NT2/D1 (cell line): ENCODE data around the gene ITGAL.

Experiments used
- DNase-seq: peaks from one replicate; pipeline ENCODE4 v3.0.0-alpha.2; 2011; ENCODE audit warnings: low read depth, low spot score
- H3K27me3 ChIP-seq: 2 replicates; pipeline ENCODE4 v1.6.0; 2011; ENCODE audit warnings: mild to moderate bottlenecking; ENCODE audit not compliant: insufficient read length, insufficient read depth
- H3K36me3 ChIP-seq: 2 replicates; pipeline ENCODE4 v1.6.1; 2011; ENCODE audit warnings: mild to moderate bottlenecking, low read length, mixed read lengths; ENCODE audit not compliant: insufficient read depth, insufficient read length
- H3K4me1 ChIP-seq: 2 replicates; pipeline ENCODE4 v1.5.1; 2011; ENCODE audit not compliant: insufficient read depth, insufficient read length
- H3K4me3 ChIP-seq: 2 replicates; pipeline ENCODE4 v1.5.1; 2011; ENCODE audit warnings: low read depth; ENCODE audit not compliant: insufficient read length
- H3K9ac ChIP-seq: 2 replicates; pipeline ENCODE4 v1.6.0; 2011; ENCODE audit warnings: low read depth; ENCODE audit not compliant: insufficient read length
- H3K9me3 ChIP-seq: 2 replicates; pipeline ENCODE4 v1.5.1; 2011; ENCODE audit warnings: mild to moderate bottlenecking, low read length; ENCODE audit not compliant: insufficient read depth
- SUZ12 ChIP-seq: IDR thresholded peaks from 2 replicates; pipeline ENCODE4 v1.6.1; 2011; ENCODE audit not compliant: insufficient read length, insufficient read depth; ENCODE audit errors: extremely low read depth
- YY1 ChIP-seq: IDR thresholded peaks from 2 replicates; pipeline ENCODE4 v1.6.1; 2011; ENCODE audit not compliant: insufficient read length, insufficient read depth
- ZNF274 ChIP-seq: IDR thresholded peaks from 2 replicates; pipeline ENCODE4 v1.6.1; 2011; ENCODE audit warnings: mild to moderate bottlenecking, low read depth, low read length

The ITGAL gene

GRCh38 chr16:30548416-30549253 is 76.1 kb downstream of the ITGAL start:
- H3K27me3 ChIP-seq, result no peaks in the 10 kb centered on the region
- no peak overlapping the region for H3K4me3 ChIP-seq
- H3K4me1 ChIP-seq, result peaks cover 33% of the 10 kb centered on the region
- peaks cover 12% of the 10 kb centered on the region for H3K36me3 ChIP-seq
- TF ChIP-seq YY1 (no peak), ZNF274 (no peak), SUZ12 (no peak)
- DNase-seq, result no peak
- H3K9ac ChIP-seq, result no peak overlapping the region
- no peaks in the 10 kb centered on the region for H3K9me3 ChIP-seq

GRCh38 chr16:30551781-30552180 is 79.2 kb downstream of the ITGAL start:
- Histone ChIP-seq H3K4me3 (no peak overlapping the region), H3K9ac (no peak overlapping the region), H3K36me3 (peaks cover 42% of the 10 kb centered on the region), H3K4me1 (peaks cover 27% of the 10 kb centered on the region), H3K9me3 (no peaks in the 10 kb centered on the region), H3K27me3 (no peaks in the 10 kb centered on the region)
- no peak for DNase-seq
- TF ChIP-seq YY1, result no peak
- TF ChIP-seq ZNF274, result no peak
- TF ChIP-seq SUZ12, result no peak

DNA sequence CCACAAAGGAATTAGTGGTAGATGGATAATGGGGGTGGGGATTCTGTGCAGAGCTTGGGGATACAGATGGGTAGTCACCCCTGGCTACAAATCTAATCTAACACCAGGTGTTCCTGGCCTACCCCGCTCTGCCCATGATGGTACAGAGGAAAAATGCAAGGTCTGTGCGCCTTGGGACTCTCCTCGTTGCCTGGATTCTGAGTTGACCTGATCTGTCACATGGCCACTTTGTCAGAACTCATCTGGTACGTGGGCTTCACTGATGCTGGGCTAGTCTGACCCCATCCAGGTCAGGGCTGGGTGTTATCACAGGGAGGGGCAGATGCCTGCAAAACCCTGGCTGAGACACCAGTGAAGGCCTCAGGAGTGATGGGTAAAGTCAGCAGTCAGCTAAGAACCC is 80.4 kb downstream of the ITGAL start:
- TF ChIP-seq YY1 (no peak), ZNF274 (no peak), SUZ12 (no peak)
- Histone ChIP-seq H3K4me1 (peaks cover 26% of the 10 kb centered on the region), H3K9me3 (no peaks in the 10 kb centered on the region), H3K27me3 (no peaks in the 10 kb centered on the region), H3K36me3 (peaks cover 42% of the 10 kb centered on the region), H3K4me3 (no peak overlapping the region), H3K9ac (no peak overlapping the region)
- DNase-seq, result no peak

DNA sequence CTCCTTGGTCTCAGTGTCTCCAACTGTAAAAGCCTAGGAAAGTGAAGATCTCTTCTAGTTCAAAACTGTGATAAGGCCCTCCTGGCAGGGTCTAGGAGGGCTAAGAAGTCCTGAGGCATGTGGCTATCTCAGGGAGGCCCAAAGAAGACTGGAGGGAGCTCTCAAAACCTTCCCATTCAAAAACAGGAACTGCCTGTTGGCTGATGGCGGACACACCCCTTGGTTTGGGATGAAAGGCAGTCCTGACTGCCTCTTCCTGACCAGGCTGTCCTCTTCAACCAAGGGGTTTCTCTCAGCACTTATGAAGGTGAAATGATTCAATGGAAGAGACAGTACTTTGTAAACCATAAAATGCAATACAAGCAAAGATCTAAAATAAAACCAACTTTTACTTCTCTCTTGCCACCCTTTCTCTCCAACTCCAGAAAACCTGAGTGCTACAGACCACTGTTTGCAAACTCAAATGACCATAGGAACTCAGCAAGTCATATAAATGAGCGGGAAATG is 80.9 kb downstream of the ITGAL start:
- no peak for DNase-seq
- Histone ChIP-seq H3K36me3 (peaks cover 42% of the 10 kb centered on the region), H3K4me1 (peaks cover 25% of the 10 kb centered on the region), H3K9ac (no peak overlapping the region), H3K9me3 (no peaks in the 10 kb centered on the region), H3K27me3 (no peaks in the 10 kb centered on the region), H3K4me3 (no peak overlapping the region)
- TF ChIP-seq YY1 (no peak), SUZ12 (no peak), ZNF274 (no peak)

- no peak for DNase-seq
- Histone ChIP-seq H3K9me3 (no peaks in the 10 kb centered on the region), H3K9ac (no peak overlapping the region), H3K4me1 (peaks cover 19% of the 10 kb centered on the region), H3K36me3 (peaks cover 42% of the 10 kb centered on the region), H3K27me3 (no peaks in the 10 kb centered on the region), H3K4me3 (no peak overlapping the region)
- TF ChIP-seq YY1 (no peak), ZNF274 (no peak), SUZ12 (no peak)
Observed at GRCh38 chr16:30554557-30555314, 82.2 kb downstream of the ITGAL start.

- H3K4me1 ChIP-seq, result peaks cover 19% of the 10 kb centered on the region
- H3K9me3 ChIP-seq, result no peaks in the 10 kb centered on the region
- H3K4me3 ChIP-seq, result no peak overlapping the region
- DNase-seq, result no peak
- H3K9ac ChIP-seq, result peak overlapping the region; percentile 64
- H3K27me3 ChIP-seq, result no peaks in the 10 kb centered on the region
- TF ChIP-seq SUZ12 (no peak), ZNF274 (no peak), YY1 (no peak)
- peaks cover 42% of the 10 kb centered on the region for H3K36me3 ChIP-seq
Observed at GRCh38 chr16:30555315-30556124, 83.0 kb downstream of the ITGAL start.

DNA sequence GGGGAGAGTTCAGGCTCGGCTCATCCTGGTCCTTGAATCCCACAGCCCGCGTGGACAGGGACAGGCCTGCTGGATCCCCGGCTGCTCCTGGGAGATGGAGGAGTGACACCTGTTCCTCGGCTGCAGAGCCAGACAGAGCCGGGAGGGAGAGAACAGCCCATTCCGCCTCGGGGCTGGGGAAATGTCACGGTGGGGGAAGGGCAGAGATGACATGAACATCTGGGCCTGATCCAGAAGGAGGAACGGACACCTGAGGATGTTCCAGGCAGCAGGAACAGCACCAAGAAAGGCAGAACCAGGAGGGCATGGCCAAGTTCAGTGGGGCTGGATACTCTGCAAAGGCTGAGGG is 83.6 kb downstream of the ITGAL start:
- no peak for DNase-seq
- H3K9ac ChIP-seq, result peak overlapping the region; percentile 64
- H3K36me3 ChIP-seq, result peaks cover 42% of the 10 kb centered on the region
- H3K27me3 ChIP-seq, result no peaks in the 10 kb centered on the region
- no peak overlapping the region for H3K4me3 ChIP-seq
- peaks cover 19% of the 10 kb centered on the region for H3K4me1 ChIP-seq
- H3K9me3 ChIP-seq, result no peaks in the 10 kb centered on the region
- no peak for TF ChIP-seq ZNF274
- no peak for TF ChIP-seq YY1
- no peak for TF ChIP-seq SUZ12
